Panc1 (cell line): ENCODE measurements around the gene GRHL3. TPM values are rescaled to one million over a fixed set of nuclear protein-coding genes. Genes with fewer than 3 reads are reported as not detected.
A peak's percentile ranks its signal among the peaks of the same experiment; 100 is the strongest.

ENCODE experiments used
- ATAC-seq: fragments of 200-7000 bp; cut with Tn5 transposase; 2 replicates; pipeline ENCODE4 v1.9.1; 2020; ENCODE audit warnings: mild to moderate bottlenecking, moderate library complexity
- BruUV-seq: library from RNA; stranded (reverse); fragments of 400-500 nt; replicated peaks from 2 replicates; lab custom pipeline; 2021; lab: Mats Ljungman, UMichigan
- CTCF ChIA-PET: fragments of 300-600 bp; sonication (Branson Sonifier 250); formaldehyde crosslinking; loops from one replicate; lab custom pipeline; 2022; ENCODE audit warnings: antibody characterized with exemption; lab: Charles Lee
- POLR2A ChIA-PET: fragments of 300-600 bp; sonication (Branson Sonifier 250); formaldehyde crosslinking; loops from one replicate; lab custom pipeline; 2022; ENCODE audit warnings: antibody characterized with exemption; lab: Charles Lee
- DNase-seq: peaks from one replicate; pipeline ENCODE4 v3.0.0-alpha.2; 2010; ENCODE audit warnings: low read depth, low spot score
- H3K27ac ChIP-seq: 2 replicates; pipeline ENCODE4 v1.5.1; 2011; ENCODE audit warnings: mild to moderate bottlenecking, low read length, inconsistent platforms
- H3K27me3 ChIP-seq: fragments of 200-500 bp; sonication (Bioruptor generic); 2 replicates; pipeline ENCODE4 v1.6.0; 2014; ENCODE audit warnings: low read length, inconsistent platforms; ENCODE audit not compliant: control insufficient read depth, insufficient read depth
- H3K36me3 ChIP-seq: fragments of 200-500 bp; sonication (Bioruptor generic); 2 replicates; pipeline ENCODE4 v1.5.1; 2014; ENCODE audit warnings: inconsistent platforms, mild to moderate bottlenecking, low read length, moderate library complexity; ENCODE audit not compliant: control insufficient read depth, insufficient read depth
- H3K4me1 ChIP-seq: 2 replicates; pipeline ENCODE4 v1.5.1; 2011; ENCODE audit warnings: inconsistent platforms, mild to moderate bottlenecking, low read length, moderate library complexity; ENCODE audit not compliant: control insufficient read depth, insufficient read depth
- H3K4me3 ChIP-seq, 2 experiments: 2 replicates each; pipeline ENCODE4 v1.5.1; 2011 to 2012; ENCODE audit warnings: low read depth in 2 of 2, low read length in 2 of 2, mild to moderate bottlenecking in 2 of 2, inconsistent platforms in 1 of 2, moderate library complexity in 1 of 2
- H3K9me3 ChIP-seq: fragments of 200-500 bp; sonication (Bioruptor generic); 2 replicates; pipeline ENCODE4 v1.5.1; 2014; ENCODE audit warnings: low read depth, mild to moderate bottlenecking, inconsistent platforms, low read length, moderate library complexity; ENCODE audit not compliant: control insufficient read depth, insufficient read depth
- POLR2AphosphoS5 ChIP-seq: IDR thresholded peaks from 2 replicates; pipeline ENCODE4 v1.6.1; 2012; ENCODE audit warnings: mild to moderate bottlenecking, low read depth, low read length, moderate library complexity
- SIN3A ChIP-seq: IDR thresholded peaks from 2 replicates; pipeline ENCODE4 v1.6.1; 2012; ENCODE audit warnings: low read depth, mild to moderate bottlenecking, low read length, moderate library complexity, borderline replicate concordance; ENCODE audit not compliant: insufficient read depth
- TCF7L2 ChIP-seq: IDR thresholded peaks from 2 replicates; pipeline ENCODE4 v1.6.1; 2011; ENCODE audit warnings: mild to moderate bottlenecking, low read depth, low read length, inconsistent platforms
- in situ Hi-C: cut with HindIII; loops from 2 replicates; pipeline ENCODE4 v1.10.0; 2016; ENCODE audit warnings: low sequenced_read_pairs, low pct_unique_long_range_greater_than_20kb
- intact Hi-C: fragments of 100-400 bp; cut with micrococcal nuclease; formaldehyde crosslinking; loops from one replicate; pipeline ENCODE4 v1.10.0; 2022; ENCODE audit not compliant: unreplicated experiment
- total RNA-seq: library from RNA; stranded (reverse); gene quantifications from one replicate; pipeline ENCODE4 v1.2.1, GENCODE V29; 2021; ENCODE audit not compliant: unreplicated experiment
- TF ChIP-seq, protein P1 (sequence below), 2 experiments: IDR thresholded peaks; 2 replicates each; pipeline ENCODE4 v1.6.1; 2011 to 2012; ENCODE audit warnings: low read depth in 2 of 2, control low read depth in 1 of 2, low read length in 1 of 2, mild to moderate bottlenecking in 1 of 2, moderate library complexity in 1 of 2; ENCODE audit not compliant: insufficient read depth in 1 of 2
- TF ChIP-seq, protein P2 (sequence below): fragments of 450-650 bp; IDR thresholded peaks from 2 replicates; pipeline ENCODE4 v1.5.1; 2017; ENCODE audit warnings: mild to moderate bottlenecking

Gene GRHL3
- total RNA-seq, 1 experiment from 2014 or later, result 16.7 TPM

DNA sequence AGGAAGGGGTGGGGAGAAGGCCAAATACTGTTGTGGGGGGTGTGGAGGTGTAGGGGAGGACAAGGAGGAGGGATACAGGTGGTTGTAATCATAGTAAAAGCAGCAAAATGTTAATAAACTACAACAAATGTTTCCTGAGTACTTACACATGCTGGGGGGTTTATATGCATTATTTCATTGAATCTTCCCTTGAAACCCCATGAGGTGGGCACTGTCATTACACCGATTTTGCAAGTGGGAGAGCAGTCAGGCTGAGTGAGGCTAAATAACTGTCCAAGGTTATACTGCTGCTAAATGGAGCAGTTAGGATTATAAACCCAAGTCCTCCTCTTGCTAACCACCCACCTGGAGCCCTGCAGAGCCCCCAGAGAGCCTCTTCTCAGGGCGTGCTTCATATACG lies 14.4 kb upstream of the GRHL3 start:
- Histone ChIP-seq H3K4me1 (0 out of 2 replicates have a peak, but pooled peaks cover 6% of the 10 kb centered on the region), H3K27me3 (no peaks in the 10 kb centered on the region), H3K27ac (no peak overlapping the region), H3K4me3 (no peak overlapping the region), H3K36me3 (no peaks in the 10 kb centered on the region), H3K9me3 (no peaks in the 10 kb centered on the region)
- in situ Hi-C loops (no loop called here), intact Hi-C loops (no loop called here)
- POLR2A ChIA-PET, result no interaction called here
- ATAC-seq (no peak), DNase-seq (no peak)
- TF ChIP-seq TCF7L2 (no peak), SIN3A (no peak), POLR2AphosphoS5 (no peak)
- TF ChIP-seq, protein P1, sequence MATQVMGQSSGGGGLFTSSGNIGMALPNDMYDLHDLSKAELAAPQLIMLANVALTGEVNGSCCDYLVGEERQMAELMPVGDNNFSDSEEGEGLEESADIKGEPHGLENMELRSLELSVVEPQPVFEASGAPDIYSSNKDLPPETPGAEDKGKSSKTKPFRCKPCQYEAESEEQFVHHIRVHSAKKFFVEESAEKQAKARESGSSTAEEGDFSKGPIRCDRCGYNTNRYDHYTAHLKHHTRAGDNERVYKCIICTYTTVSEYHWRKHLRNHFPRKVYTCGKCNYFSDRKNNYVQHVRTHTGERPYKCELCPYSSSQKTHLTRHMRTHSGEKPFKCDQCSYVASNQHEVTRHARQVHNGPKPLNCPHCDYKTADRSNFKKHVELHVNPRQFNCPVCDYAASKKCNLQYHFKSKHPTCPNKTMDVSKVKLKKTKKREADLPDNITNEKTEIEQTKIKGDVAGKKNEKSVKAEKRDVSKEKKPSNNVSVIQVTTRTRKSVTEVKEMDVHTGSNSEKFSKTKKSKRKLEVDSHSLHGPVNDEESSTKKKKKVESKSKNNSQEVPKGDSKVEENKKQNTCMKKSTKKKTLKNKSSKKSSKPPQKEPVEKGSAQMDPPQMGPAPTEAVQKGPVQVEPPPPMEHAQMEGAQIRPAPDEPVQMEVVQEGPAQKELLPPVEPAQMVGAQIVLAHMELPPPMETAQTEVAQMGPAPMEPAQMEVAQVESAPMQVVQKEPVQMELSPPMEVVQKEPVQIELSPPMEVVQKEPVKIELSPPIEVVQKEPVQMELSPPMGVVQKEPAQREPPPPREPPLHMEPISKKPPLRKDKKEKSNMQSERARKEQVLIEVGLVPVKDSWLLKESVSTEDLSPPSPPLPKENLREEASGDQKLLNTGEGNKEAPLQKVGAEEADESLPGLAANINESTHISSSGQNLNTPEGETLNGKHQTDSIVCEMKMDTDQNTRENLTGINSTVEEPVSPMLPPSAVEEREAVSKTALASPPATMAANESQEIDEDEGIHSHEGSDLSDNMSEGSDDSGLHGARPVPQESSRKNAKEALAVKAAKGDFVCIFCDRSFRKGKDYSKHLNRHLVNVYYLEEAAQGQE (IDR thresholded peaks at IDR 0.05; ENCODE audit: insufficient read depth in 1 of 2, low read depth in 2 of 2, low read length in 1 of 2), result no peak
- TF ChIP-seq, protein P2, sequence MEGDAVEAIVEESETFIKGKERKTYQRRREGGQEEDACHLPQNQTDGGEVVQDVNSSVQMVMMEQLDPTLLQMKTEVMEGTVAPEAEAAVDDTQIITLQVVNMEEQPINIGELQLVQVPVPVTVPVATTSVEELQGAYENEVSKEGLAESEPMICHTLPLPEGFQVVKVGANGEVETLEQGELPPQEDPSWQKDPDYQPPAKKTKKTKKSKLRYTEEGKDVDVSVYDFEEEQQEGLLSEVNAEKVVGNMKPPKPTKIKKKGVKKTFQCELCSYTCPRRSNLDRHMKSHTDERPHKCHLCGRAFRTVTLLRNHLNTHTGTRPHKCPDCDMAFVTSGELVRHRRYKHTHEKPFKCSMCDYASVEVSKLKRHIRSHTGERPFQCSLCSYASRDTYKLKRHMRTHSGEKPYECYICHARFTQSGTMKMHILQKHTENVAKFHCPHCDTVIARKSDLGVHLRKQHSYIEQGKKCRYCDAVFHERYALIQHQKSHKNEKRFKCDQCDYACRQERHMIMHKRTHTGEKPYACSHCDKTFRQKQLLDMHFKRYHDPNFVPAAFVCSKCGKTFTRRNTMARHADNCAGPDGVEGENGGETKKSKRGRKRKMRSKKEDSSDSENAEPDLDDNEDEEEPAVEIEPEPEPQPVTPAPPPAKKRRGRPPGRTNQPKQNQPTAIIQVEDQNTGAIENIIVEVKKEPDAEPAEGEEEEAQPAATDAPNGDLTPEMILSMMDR, result no peak
- BruUV-seq, result no TSS peak
- CTCF ChIA-PET, result interaction anchor here (0.6 kb wide), 1 partner anchor 95 kb away, joined by 5 read pairs; no protein-coding TSS in a partner anchor

DNA sequence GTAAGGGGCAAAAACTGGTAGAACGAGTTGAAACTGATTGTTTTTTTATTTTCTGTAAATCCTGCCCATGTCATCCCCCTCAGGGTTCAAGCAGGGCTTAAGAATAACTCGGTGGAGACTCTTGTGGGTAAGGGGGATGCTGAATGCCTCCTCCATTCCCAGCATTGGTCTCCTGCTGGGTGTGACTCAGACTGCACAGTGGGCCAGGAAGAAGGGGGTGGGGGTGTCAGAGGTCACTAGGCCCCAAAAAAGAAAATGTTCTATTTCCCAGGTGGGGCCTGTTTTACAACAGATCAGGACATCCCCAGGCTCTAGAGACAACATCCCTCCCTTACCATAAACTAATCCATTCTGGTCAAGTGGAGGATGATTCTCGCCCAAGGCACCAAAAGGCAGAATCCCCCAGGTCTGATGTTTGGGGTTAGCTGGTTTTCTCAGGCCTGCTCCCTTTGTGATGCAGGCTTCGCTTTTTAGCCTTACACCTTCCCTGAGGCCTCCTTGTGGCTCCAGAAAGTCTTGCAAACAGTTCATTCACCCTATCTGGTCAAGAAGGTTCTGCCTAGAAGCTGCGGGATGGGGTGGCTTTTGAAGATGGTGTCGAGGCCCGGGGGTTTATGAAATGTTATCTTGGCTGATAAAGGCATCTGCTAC lies 10.7 kb upstream of the GRHL3 start:
- BruUV-seq, result no TSS peak
- in situ Hi-C loops, result no loop called here
- H3K27ac ChIP-seq, result peak overlapping the region; percentile 20; the same call in 1 of the 2 replicates
- TF ChIP-seq POLR2AphosphoS5 (no peak), TCF7L2 (no peak), SIN3A (no peak)
- TF ChIP-seq, protein P1 (IDR thresholded peaks at IDR 0.05; ENCODE audit: insufficient read depth in 1 of 2, low read depth in 2 of 2, low read length in 1 of 2), result no peak
- TF ChIP-seq, protein P2, result peak; percentile 31
- no peak overlapping the region for H3K4me3 ChIP-seq
- ATAC-seq (0 out of 2 replicates have a peak, but pooled peaks have one; percentile 44), DNase-seq (no peak)
- intact Hi-C loops, result no loop called here
- POLR2A ChIA-PET, result no interaction called here
- no peaks in the 10 kb centered on the region; the same call in 1 of the 2 replicates for H3K4me1 ChIP-seq
- no peaks in the 10 kb centered on the region for H3K9me3 ChIP-seq
- H3K36me3 ChIP-seq, result no peaks in the 10 kb centered on the region
- CTCF ChIA-PET, result no interaction called here
- H3K27me3 ChIP-seq, result no peaks in the 10 kb centered on the region
